D721Med (cell line): ENCODE measurements around the gene MUL1.

Experiments used
- DNase-seq: peaks from one replicate; pipeline ENCODE4 v3.0.0; 2011; ENCODE audit warnings: low spot score; ENCODE audit not compliant: insufficient read length
- FAIRE-seq: peaks from 2 replicates; lab custom pipeline; 2011; peaks lifted over from hg19 to GRCh38; lab: Jason Lieb, UNC
- CTCF ChIP-seq: IDR thresholded peaks from 2 replicates; pipeline ENCODE4 v1.5.1; 2012; ENCODE audit warnings: mild to moderate bottlenecking, control low read depth; ENCODE audit not compliant: insufficient read depth; ENCODE audit errors: missing control alignments

The MUL1 gene

DNA sequence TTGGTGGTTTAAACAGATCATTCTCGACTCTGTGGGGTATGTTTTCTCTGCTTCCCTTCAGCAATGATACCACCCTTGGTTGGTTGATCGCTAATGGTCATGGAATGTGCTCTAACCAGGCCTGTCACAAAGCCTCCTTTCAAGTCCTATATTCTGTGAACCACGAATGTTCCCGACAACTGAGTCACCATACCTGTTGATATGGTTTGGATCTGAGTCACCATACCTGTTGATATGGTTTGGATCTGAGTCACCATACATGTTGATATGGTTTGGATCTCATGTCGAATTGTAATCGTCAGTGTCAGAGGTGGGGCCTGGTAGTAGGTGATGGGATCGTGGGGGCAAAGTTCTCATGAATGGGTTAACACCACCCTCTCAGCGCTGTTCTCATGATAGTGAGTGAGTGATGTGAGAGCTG, 11.7 kb downstream of the MUL1 start:
- DNase-seq (no peak), FAIRE-seq (no peak)
- TF ChIP-seq CTCF, result no peak

DNA sequence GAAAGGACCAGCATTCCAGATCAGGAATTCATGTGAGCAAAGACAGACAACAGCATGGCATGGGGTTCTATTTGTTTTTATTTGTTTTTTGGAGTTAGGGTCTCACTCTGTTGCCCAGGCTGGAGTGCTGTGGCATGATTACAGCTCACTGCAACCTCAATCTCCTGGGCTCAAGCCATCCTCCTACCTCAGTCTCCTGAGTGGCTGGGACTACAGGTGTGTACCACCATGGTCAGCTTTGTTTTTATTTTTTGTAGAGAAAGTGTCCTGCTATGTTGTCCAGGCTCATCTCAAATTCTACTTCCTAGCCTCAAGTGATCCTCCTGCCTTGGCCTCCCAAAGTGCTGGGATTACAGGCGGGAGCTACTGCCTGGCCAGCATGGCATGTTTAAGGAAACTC, 12.3 kb downstream of the MUL1 start:
- TF ChIP-seq CTCF, result no peak
- FAIRE-seq (no peak), DNase-seq (no peak)

- FAIRE-seq (no peak), DNase-seq (no peak)
- no peak for TF ChIP-seq CTCF
Observed at GRCh38 chr1:20494609-20495311, 13.2 kb downstream of the MUL1 start.

DNA sequence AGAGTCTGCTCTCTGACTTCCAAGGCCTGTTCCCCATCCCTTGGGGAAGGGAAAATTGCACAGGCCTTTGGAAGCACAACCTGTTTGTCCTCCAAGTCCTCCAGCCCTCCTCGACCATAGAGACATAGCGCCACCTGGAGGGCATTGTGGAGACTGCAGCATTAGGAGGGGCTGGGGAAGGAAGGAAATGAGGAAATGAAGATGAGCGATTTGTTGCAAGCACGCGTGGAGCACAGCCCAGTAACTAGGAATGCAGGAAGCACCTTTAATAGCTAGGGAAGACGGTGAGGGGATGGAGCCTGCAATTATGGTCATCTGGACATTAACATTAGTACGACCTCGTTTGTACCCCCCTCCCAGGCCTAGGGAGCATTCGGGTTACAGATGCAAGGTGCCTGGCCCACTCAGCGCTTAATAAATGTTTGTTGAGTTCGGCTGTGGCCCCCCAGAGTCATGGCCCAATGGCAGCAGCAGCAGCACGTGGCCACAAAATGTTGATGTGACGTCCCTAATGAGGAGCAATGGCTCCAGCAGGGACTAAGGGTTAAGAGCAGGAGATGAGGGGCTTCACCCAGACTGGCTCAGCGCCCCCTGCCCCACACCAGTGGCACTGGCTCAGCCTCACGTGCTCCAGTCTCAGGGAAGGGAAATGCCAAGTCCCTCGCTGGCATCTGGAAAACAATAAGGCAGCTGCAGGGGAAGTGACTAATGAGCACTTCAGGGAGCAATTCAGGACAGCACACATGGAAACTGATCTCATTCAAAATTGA, 13.9 kb downstream of the MUL1 start:
- FAIRE-seq (no peak), DNase-seq (peak; percentile 55)
- TF ChIP-seq CTCF, result peak; percentile 100

DNA sequence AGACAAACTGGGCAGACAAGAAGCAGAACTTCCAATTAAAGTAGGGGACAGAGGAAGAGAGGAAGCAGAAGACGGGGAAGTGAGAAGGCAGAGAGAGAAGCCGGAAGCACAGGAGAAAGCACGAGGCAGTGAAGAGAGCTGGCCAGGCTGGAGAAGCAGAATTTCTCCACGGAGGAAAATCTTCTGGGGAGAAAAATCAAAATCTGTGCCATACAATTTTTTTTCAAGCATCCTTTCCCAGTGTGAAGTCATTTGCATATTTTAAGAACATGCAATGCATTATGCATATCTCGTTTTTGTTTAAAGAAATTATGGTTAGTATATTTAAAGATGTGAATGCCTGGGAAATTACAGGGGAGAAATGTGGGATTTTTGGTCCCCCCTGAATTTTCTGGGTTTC, 14.6 kb downstream of the MUL1 start:
- DNase-seq (no peak), FAIRE-seq (no peak)
- no peak for TF ChIP-seq CTCF

DNA sequence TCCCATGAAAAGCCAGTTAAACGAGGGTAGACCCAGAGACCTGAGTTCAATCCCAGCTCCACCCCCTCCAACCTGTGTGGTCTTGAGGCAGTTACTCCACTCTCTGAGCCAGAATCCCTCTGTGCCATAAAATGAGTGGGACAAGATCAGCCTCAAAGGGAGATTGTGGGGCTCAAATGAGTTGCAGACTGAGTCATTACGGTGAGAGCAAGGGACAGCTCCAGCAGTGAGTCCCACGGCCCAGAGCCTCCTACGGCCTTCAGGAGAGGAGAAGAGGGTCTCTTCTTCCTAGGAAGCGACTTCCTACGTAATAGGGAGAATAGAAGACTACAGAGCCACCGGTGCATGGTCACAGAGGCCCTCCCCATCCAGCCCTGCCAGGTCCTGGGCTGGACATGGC, 15.2 kb downstream of the MUL1 start:
- no peak for DNase-seq
- no peak for FAIRE-seq
- TF ChIP-seq CTCF, result no peak

DNA sequence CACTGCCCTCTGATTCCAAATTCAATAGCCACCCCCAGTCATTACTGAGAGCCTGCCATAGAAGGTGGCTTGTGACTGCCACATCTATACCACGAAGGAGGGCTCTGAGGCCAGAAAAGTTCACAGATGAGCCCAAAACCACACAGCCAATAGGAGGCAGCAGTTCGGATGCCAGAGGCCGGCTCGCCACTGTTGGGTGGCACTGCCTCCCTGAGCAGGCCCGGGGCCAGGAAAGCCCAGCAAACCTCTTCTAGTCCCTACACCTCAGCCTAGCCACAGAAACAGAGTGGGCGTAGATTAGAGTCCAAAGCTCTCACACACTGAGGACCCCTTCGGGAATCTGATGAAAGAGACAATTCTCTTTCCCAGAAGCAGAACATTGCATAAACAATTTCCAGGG, 16.1 kb downstream of the MUL1 start:
- DNase-seq (no peak), FAIRE-seq (no peak)
- no peak for TF ChIP-seq CTCF
